Fibroblast of mammary gland (primary cell): ENCODE data around the gene CLDN6.

ENCODE experiments used
- DNase-seq: peaks from one replicate; pipeline ENCODE4 v3.0.0-alpha.2; 2010; ENCODE audit warnings: low read depth
- H3K4me3 ChIP-seq: 2 replicates; pipeline ENCODE4 v1.5.1; 2011; ENCODE audit warnings: low read depth, mild to moderate bottlenecking, low read length, moderate library complexity; ENCODE audit not compliant: control insufficient read depth
- TF ChIP-seq, protein P1 (sequence below): conservative IDR thresholded peaks from 2 replicates; pipeline ENCODE4 v1.5.1; 2011; ENCODE audit warnings: low read depth, low read length, inconsistent platforms; ENCODE audit not compliant: control insufficient read depth, insufficient read depth

The CLDN6 gene

GRCh38 chr16:2981177-2981898 lies 36.6 kb downstream of the CLDN6 start:
- TF ChIP-seq, protein P1, sequence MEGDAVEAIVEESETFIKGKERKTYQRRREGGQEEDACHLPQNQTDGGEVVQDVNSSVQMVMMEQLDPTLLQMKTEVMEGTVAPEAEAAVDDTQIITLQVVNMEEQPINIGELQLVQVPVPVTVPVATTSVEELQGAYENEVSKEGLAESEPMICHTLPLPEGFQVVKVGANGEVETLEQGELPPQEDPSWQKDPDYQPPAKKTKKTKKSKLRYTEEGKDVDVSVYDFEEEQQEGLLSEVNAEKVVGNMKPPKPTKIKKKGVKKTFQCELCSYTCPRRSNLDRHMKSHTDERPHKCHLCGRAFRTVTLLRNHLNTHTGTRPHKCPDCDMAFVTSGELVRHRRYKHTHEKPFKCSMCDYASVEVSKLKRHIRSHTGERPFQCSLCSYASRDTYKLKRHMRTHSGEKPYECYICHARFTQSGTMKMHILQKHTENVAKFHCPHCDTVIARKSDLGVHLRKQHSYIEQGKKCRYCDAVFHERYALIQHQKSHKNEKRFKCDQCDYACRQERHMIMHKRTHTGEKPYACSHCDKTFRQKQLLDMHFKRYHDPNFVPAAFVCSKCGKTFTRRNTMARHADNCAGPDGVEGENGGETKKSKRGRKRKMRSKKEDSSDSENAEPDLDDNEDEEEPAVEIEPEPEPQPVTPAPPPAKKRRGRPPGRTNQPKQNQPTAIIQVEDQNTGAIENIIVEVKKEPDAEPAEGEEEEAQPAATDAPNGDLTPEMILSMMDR, result no peak
- no peak overlapping the region for H3K4me3 ChIP-seq
- DNase-seq, result no peak

DNA sequence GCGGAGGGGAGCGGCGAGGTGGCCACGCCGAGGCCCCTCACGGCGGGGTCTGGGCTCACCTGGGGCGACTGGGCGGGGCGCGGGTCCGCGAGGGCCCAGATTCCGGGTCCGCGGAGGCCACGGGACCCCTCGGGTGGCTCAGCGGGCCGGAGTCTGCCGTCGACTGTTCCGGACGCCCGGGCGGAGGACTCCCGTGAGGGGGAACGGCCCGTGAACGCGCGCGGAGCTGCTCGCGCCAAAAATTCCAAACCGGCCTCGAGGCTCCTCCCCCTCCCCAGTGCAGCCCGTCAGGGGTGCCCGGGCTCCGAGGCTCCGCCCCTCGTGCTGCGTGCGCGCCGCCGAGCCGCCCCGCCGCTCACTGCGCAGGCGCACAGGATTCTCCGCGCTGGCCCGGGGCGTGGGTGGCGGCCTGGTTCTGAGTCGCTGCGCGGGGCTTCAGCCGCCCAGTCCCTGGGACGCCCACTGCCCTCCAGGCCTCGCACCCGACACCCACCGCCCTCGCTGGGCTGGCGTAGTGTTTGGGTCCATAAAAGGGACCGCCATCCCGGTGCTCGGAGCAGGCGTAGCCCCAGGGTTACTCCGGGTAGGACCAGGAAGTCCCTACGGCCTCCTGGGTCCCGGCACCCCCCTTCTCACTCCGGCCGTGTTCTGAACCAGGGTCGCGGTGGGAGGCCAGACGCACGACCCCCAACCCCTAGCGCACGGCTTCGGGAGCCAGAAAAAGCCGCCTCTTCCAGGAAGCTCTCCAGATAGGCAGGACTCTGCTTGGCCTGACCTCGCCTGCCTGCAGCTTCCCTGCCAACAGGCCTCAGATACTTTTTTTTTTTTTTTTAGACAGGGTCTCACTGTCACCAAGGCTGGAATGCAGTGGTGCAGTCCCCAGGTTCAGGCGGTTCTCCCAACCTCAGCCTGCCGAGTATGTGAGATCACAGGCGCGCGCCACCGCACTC lies 37.5 kb downstream of the CLDN6 start, which contains the start of gene PKMYT1:
Gene PKMYT1, minus strand, starts transcription at position 220 of the 950 bp plus-strand sequence. CDS start 789 bp downstream, outside the sequence.
- peak within 1 kb of the TSS; percentile 65 for H3K4me3 ChIP-seq
- TF ChIP-seq, protein P1, result no peak
- peak; percentile 77 for DNase-seq

DNA sequence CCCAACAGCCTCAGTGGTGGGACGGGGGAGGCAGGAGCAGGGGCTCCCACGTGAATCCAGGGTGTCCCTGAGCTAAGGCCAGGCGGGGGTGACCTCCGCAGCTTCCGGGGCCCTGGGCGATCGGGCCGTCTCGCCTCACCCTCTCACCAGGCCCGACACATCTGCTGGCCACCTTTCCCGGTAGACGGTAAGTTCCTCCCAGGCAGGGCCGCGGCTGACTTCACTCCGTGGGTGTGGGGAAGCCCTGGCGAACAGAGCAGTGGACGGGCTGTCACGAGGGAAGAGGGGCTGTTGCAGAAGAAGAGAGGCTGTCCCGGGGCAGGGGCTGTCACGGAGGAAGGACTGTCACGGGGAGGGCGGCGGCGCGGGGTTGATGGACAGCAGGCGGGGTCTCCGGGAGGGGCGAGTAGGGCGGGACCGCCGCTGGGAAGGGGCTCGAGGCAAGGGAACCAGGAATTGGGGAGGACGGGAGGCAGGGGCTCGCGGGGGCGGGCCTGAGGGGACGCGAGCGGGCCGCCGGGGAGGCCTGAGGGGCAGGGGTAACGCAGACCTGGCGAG lies 38.2 kb downstream of the CLDN6 start:
- H3K4me3 ChIP-seq, result peak overlapping the region; percentile 63
- TF ChIP-seq, protein P1, result no peak
- no peak for DNase-seq

- TF ChIP-seq, protein P1, result no peak
- H3K4me3 ChIP-seq, result no peak overlapping the region
- DNase-seq, result no peak
Measured at GRCh38 chr16:2977440-2977839, 40.5 kb downstream of the CLDN6 start.

DNA sequence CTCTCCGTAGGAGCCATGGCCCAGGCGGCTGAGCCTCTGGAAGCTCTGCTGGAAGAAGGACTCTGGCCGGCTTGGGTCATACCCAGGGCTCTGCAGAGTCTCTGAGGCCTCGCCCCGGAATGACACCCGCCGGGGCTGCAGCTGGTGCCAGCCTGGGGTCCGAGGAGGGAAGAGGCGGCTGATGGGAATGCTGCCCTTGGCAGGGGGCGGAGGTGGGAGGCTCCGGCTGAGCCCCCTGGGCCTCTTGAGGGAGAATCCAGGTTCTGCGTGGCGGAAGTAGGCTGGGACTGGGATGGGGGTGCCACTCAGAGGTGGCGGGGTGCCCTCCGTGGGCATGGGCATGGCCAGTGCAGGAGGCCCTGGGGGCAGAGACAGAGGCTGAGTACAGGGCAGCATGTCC lies 41.3 kb downstream of the CLDN6 start:
- TF ChIP-seq, protein P1, result no peak

DNA sequence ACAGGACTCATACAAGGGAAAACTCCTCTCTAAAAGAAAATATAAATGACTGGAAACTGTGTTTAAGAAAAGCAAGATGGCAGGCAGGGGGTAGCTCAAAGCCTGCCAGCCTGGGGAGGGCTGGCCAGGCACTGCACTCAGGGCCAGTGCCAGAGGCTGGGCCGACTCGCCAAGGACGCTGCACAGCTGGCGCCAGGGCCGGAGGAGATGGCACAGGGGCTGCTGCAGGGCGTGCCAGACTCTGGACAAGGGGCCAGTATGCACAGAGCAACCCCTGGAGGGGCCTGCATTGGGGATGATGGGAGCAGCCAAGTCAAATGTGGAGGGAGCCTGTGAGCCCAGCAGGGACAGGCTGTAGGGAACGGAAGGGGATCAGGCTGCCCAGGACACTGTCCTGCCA lies 41.8 kb downstream of the CLDN6 start:
- TF ChIP-seq, protein P1, result no peak
- no peak overlapping the region for H3K4me3 ChIP-seq
- DNase-seq, result no peak

More for the DNA sequence above, 41.3 kb downstream of the CLDN6 start:
- no peak for DNase-seq
- H3K4me3 ChIP-seq, result no peak overlapping the region
